HG02642 (cell line): ENCODE results near the gene SLC35F3.

Experiments
- ATAC-seq: cut with Tn5 transposase; IDR thresholded peaks from one replicate; pipeline ENCODE4 v1.9.1; 2021; ENCODE audit warnings: mild to moderate bottlenecking; ENCODE audit not compliant: unreplicated experiment, poor library complexity

SLC35F3 gene

DNA sequence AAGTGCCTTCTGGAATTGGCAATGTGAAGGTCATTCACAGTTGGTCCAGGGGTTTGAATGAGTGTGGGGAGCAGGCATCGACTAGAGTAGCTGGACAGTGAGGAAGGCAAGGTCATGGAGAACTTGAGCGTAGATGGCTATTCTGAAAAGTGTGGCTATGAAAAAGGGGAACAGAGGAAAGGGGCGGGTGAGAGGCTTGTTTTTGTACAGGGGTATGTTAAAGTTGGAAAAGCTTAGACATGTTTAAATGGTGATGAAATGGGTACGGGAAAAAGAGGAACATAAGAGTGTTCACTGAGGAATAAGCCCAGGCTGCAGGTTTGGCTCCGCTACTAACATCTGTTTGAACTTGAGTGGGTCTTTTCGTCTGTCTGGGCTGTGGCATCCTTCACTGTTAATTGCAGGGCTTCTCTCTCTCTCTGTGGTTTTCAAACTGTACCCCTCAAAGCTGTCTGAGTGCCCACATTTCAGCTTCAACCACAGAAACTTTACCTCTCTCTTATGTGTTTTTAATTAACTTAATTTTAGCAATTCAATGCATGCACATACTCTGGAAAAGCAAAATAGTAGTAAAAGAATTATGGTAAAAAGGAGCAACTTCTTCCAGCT, 398.0 kb downstream of the SLC35F3 start:
- no peak for ATAC-seq

GRCh38 chr1:234303231-234303630, 398.8 kb downstream of the SLC35F3 start:
- ATAC-seq = no peak

DNA sequence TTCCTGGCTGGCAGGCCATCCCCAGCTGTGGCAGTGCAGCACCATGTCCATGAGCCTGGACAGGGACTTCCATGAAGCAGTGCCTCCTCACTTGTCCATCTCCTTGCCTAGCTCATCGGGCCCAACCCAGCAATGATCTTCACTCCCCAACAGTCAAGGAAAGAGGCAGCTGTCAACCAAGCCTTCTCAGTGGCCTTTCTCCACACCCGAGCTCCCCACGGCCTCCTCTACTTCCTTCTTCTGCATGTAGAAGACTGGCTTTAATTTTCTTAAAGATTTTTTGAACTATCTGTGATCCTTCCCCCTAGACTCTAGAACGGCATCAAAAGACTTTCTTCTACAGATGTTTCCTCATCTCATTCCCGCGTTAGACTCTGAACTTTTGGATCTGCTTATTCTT, 403.2 kb downstream of the SLC35F3 start:
- ATAC-seq = no peak

DNA sequence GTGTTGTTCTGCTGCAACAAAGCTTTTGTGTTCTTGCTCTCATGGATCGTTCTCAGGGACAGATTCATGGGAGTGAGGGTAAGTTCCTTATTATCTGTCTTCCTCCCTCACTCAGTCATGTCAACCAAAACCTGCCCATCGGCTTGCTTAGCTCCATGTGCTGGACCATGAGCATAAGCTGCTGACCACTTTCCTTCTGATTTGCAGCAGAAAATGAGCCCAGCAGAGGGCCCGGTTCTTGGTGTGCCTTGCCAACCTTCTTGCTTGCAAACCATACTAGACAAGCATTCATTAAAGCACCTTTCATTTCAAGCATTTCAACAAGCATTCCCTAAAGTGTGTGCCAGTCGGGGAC, 404.7 kb downstream of the SLC35F3 start:
- ATAC-seq = no peak

DNA sequence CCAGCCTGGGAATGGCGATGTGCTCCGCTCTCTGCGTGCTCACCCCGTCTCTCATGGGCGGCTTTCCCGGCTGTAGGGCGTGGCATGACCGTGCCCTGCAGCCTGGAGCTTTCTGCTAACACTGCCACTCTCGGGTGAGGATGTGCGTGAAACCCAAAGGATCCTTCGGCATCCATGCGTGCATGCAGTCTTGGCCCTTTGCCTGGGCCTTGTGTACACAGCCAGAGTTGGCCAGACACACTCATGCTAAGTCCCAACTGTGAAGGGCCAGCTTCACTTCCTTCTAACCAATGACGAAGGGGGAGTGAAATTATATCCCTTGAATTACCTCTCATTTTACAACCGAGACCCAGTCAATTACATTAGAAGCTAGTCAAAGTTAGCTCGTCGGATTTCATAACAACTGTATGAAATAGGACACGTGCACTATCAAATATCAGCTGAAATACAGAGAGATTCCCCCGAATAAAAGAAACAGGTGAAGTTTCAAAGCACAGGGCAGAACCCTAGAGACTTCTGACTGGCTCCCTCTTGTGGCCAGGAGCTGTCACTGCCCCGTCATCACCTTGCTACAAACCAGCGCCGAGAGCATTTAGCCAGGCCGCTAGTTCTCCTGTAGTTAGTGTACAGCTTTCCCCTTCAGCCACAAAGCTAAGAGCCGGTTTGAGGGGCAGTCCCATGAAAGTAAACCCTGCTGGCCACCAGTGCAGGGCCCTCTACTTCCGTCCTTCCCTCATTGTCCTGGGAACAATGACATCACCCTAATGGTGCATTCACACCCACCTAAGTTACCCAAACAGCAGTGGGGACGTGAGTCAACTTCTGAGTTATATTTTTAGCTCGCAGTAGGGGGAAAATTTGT, 405.4 kb downstream of the SLC35F3 start:
- ATAC-seq = peak; percentile 87

DNA sequence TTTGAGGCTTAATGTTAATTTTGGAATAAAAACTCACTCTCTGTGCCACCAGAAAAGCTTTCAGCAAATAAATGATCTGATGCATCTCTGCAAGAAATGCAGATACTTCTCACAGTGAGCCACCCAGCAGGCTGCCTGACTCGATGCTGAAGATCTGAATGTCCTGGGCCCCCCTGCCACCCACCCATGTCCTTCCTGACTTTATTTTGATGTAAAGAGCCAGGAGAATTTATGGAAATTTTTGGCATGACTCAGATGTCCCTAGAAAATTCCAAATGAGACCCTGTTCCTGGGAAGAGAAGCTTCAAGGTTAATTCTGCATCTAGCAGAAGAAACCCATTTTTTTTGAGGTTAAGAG, 406.0 kb downstream of the SLC35F3 start:
- ATAC-seq = no peak

- no peak for ATAC-seq
Observed at GRCh38 chr1:234311414-234311813, 406.9 kb downstream of the SLC35F3 start.

DNA sequence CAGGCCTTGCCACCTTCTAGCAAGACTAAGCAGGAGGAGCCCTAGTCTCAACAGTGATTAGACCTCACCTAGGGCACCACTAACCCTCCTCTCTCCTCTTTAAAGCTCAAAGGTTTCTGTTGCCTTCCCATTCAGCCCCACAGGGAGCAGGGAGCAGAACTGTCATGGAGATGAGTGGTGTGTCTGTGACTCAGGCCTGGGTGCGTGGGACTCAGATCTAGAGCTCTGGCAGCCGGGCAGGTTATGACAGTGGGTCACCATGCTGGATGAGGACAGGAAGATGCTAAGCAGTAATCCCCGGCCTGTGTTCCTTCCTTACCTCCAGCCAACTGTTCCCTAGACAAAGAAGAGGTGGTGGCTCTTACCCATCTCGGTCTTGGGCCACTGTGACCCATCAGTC, 408.7 kb downstream of the SLC35F3 start:
- no peak for ATAC-seq

- ATAC-seq = no peak
Observed at GRCh38 chr1:234315091-234315541, 410.6 kb downstream of the SLC35F3 start.

- ATAC-seq = no peak
Observed at GRCh38 chr1:234315588-234315987, 411.1 kb downstream of the SLC35F3 start.

- no peak for ATAC-seq
Observed at GRCh38 chr1:234316486-234316885, 412.0 kb downstream of the SLC35F3 start.

GRCh38 chr1:234316937-234317336, 412.5 kb downstream of the SLC35F3 start:
- no peak for ATAC-seq

- ATAC-seq = no peak
Observed at GRCh38 chr1:234320069-234320468, 415.6 kb downstream of the SLC35F3 start.

DNA sequence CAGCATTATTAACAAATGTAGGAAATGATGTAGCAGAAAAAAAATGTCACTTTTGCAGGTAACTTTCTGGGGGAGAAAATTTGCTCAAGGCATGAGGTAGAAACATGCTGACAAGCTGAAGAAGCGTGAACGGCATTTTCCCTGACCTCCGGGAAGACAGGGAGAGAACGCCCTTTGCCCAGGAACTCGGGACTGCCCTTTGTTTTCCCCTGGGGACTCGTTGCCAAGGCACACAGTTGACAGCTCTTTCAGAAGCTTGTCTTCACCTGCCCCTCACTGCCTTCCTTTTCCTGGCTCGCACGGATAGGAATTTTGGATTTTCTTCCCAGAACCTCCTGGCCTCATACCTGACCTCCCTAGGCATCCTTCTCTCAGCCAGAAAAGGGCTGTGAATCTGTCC, 416.1 kb downstream of the SLC35F3 start:
- no peak for ATAC-seq

DNA sequence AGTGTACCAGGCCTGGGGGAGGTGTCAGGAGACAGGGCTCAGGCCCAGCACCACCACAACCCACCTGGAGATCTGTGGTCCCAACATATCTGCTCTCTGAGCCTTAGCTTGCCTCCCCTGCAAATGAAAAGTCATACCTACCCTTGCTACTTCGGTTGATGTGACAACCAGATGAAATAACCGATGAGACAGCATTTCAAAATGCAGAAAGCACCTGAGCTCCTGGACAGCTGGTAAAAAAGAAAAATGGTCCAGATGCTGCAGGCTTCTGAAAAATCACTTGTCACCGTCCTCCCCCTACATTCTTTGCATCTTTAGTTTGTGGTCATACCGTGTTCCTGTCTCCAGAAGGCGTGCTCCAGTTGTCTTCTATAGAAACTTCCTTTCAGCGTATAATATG, 416.8 kb downstream of the SLC35F3 start:
- no peak for ATAC-seq

DNA sequence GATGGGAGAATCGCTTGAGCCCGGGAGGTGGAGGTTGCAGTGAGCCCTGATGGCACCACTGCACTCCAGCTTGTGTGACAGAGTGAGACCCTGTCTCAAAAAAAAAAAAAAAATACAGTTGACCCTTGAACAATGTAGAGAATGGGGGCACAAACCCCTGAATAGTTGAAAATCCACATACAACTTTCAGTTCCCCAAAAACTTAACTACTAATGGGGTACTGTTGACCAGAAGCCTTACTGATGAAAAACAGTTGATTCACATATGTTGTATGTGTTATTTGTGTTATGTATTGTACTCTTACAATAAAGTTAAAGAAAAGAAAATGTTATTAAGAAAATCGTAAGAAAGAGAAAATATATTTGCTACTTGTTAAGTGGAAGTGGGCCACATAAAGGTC, 417.6 kb downstream of the SLC35F3 start:
- ATAC-seq = no peak

DNA sequence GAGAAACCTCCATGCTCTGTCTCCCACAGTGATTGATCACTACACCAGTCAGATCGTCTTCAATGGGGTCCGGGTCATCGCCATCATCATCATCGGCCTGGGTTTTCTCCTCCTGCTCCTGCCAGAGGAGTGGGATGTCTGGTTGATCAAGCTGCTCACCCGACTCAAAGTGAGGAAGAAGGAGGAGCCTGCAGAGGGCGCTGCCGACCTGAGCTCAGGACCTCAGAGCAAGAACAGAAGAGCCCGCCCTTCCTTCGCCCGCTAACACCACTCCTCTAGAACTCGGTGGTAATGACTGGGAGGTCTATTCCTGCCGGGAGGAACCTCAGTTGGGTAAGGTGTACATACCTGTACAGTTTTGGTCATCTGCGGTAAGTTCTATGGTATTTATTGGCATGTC, 418.5 kb downstream of the SLC35F3 start:
- ATAC-seq = peak; percentile 43

- ATAC-seq = no peak
Observed at GRCh38 chr1:234324821-234325220, 420.3 kb downstream of the SLC35F3 start.

DNA sequence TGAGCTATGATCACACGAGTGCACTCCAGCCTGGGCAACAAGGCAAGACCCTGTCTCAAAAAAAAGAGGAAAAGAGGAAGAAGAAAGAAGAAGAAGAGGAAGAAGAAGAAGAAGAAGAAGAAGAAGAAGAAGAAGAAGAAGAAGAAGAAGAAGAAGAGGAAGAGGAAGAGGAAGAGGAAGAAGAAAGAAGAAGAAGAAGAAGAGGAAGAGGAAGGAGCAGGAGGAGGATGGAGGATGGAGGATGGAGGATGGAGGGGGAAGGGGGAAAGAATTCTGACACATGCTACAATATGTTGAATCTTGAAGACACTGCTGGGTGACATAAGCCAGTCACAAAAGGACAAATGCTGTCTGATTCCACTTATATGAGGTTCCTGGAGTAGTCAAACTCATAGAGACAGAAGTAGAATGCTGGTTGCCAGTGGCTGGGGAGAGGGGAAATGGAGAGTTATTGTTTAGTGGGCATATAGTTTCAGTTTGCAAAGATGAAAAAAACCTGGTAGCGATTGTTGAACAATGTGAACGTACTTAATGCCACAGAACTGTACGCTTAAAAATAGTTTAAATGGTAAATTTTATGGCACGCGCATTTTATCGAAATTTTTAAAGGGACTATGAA, 421.5 kb downstream of the SLC35F3 start:
- peak; percentile 35 for ATAC-seq

GRCh38 chr1:234326497-234327366, 422.3 kb downstream of the SLC35F3 start:
- ATAC-seq = peak; percentile 83
